ENCODE results near the gene RBM18. TPM values are rescaled to one million over a fixed set of nuclear protein-coding genes. Genes with fewer than 3 reads are reported as not detected.

The RBM18 gene
- total and polyA plus RNA-seq, 2 experiments from 2014 or later = 11.6 to 32.6 TPM

- Histone ChIP-seq H3K9me3 (ENCODE audit: low read depth) (no peaks in the 10 kb centered on the region), H3K4me1 (ENCODE audit: insufficient read depth) (peaks cover 7% of the 10 kb centered on the region; the same call in 1 of the 2 replicates), H3K27ac (no peak overlapping the region), H3K9ac (no peak overlapping the region), H3K9me2 (ENCODE audit: insufficient read depth) (no peaks in the 10 kb centered on the region), H3K4me2 (ENCODE audit: unreplicated experiment) (peak overlapping the region; percentile 3), H4K20me1 (ENCODE audit: insufficient read depth) (no peaks in the 10 kb centered on the region), H3K36me3 (ENCODE audit: low read depth) (no peaks in the 10 kb centered on the region), H3K4me3 (0 out of 2 replicates have a peak overlapping the region, but pooled peaks have one; percentile 22), H2AFZ (peak overlapping the region; percentile 18; the same call in 1 of the 2 replicates), H3F3A (ENCODE audit: insufficient read depth) (0 out of 2 replicates have a peak, but pooled peaks cover 4% of the 10 kb centered on the region), H3K79me2 (ENCODE audit: insufficient read depth) (no peaks in the 10 kb centered on the region), H3K27me3 (replicated peaks; ENCODE audit: insufficient read depth) (peaks cover 98% of the 10 kb centered on the region)
- DNase-seq = peak; percentile 38
- peak; percentile 68 for TF ChIP-seq EZH2phosphoT487 (IDR thresholded peaks at IDR 0.05; ENCODE audit: insufficient read depth, low read depth)
- TF ChIP-seq EZH2 (IDR thresholded peaks at IDR 0.05; ENCODE audit: insufficient read depth, poor library complexity, severe bottlenecking) = peak; percentile 68
- in situ Hi-C loops (cut with MboI) = no loop called here
- 6 to 8% methylated on average over 57 to 59 of the region's 59 CpGs for WGBS, 2 experiments (ENCODE audit: low coverage in 1 of 2, low lambda C conversion rate in 2 of 2, missing lambda C conversion rate in 2 of 2)
These were observed 45.4 kb downstream of the RBM18 start for GRCh38 chr9:122218935-122219855.

GRCh38 chr9:122218071-122218934 is 46.3 kb downstream of the RBM18 start:
- TF ChIP-seq EZH2 (IDR thresholded peaks at IDR 0.05; ENCODE audit: insufficient read depth, poor library complexity, severe bottlenecking) (no peak), EZH2phosphoT487 (IDR thresholded peaks at IDR 0.05; ENCODE audit: insufficient read depth, low read depth) (no peak)
- no peak overlapping the region for H3K4me2 ChIP-seq (ENCODE audit: unreplicated experiment)
- H3F3A ChIP-seq (ENCODE audit: insufficient read depth) = 0 out of 2 replicates have a peak, but pooled peaks cover 4% of the 10 kb centered on the region
- H3K4me3 ChIP-seq = no peak overlapping the region
- DNase-seq = peak; percentile 46
- no peak overlapping the region for H3K27ac ChIP-seq
- in situ Hi-C loops (cut with MboI) = no loop called here
- no peak overlapping the region for H2AFZ ChIP-seq
- no peaks in the 10 kb centered on the region for H3K79me2 ChIP-seq (ENCODE audit: insufficient read depth)
- H4K20me1 ChIP-seq (ENCODE audit: insufficient read depth) = no peaks in the 10 kb centered on the region
- H3K4me1 ChIP-seq (ENCODE audit: insufficient read depth) = peaks cover 7% of the 10 kb centered on the region; the same call in 1 of the 2 replicates
- H3K9ac ChIP-seq = no peak overlapping the region
- H3K36me3 ChIP-seq (ENCODE audit: low read depth) = no peaks in the 10 kb centered on the region
- peaks cover 95% of the 10 kb centered on the region for H3K27me3 ChIP-seq (replicated peaks; ENCODE audit: insufficient read depth)
- no peaks in the 10 kb centered on the region for H3K9me2 ChIP-seq (ENCODE audit: insufficient read depth)
- WGBS, 2 experiments (ENCODE audit: low coverage in 1 of 2, low lambda C conversion rate in 2 of 2, missing lambda C conversion rate in 2 of 2) = 67 to 68% methylated on average over 10 to 11 of the region's 11 CpGs
- no peaks in the 10 kb centered on the region for H3K9me3 ChIP-seq (ENCODE audit: low read depth)

DNA sequence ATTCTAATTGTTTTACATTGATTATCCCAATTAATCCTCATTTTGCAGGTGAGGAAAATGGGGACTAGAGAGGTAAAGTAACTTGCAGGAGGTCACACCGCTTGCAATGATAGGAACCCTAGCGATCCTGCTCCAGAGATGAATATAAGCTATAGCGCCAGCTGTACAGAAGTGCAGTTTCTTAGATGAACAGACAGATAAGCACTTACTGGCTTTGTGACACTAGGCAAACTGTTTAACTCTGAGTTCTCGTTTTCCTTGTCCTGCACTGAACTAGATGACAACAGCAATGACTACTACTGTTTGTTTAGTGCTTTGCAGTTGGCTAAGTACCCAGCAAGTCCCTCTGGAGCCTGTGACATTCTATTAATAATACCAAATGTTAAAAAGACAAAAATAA is 47.0 kb downstream of the RBM18 start:
- no peak overlapping the region for H3K9ac ChIP-seq
- no peak overlapping the region for H2AFZ ChIP-seq
- H3K36me3 ChIP-seq (ENCODE audit: low read depth) = no peaks in the 10 kb centered on the region
- peaks cover 7% of the 10 kb centered on the region; the same call in 1 of the 2 replicates for H3K4me1 ChIP-seq (ENCODE audit: insufficient read depth)
- H3K79me2 ChIP-seq (ENCODE audit: insufficient read depth) = no peaks in the 10 kb centered on the region
- H3K9me3 ChIP-seq (ENCODE audit: low read depth) = no peaks in the 10 kb centered on the region
- in situ Hi-C loops (cut with MboI) = no loop called here
- no peak overlapping the region for H3K4me2 ChIP-seq (ENCODE audit: unreplicated experiment)
- H3K4me3 ChIP-seq = no peak overlapping the region
- WGBS, 2 experiments (ENCODE audit: low coverage in 1 of 2, low lambda C conversion rate in 2 of 2, missing lambda C conversion rate in 2 of 2) = 65 to 66% methylated on average over 4 of the region's 4 CpGs
- no peak overlapping the region for H3K27ac ChIP-seq
- DNase-seq = no peak
- peaks cover 91% of the 10 kb centered on the region for H3K27me3 ChIP-seq (replicated peaks; ENCODE audit: insufficient read depth)
- H3K9me2 ChIP-seq (ENCODE audit: insufficient read depth) = no peaks in the 10 kb centered on the region
- TF ChIP-seq EZH2 (IDR thresholded peaks at IDR 0.05; ENCODE audit: insufficient read depth, poor library complexity, severe bottlenecking) (no peak), EZH2phosphoT487 (IDR thresholded peaks at IDR 0.05; ENCODE audit: insufficient read depth, low read depth) (no peak)
- H4K20me1 ChIP-seq (ENCODE audit: insufficient read depth) = no peaks in the 10 kb centered on the region
- 0 out of 2 replicates have a peak, but pooled peaks cover 4% of the 10 kb centered on the region for H3F3A ChIP-seq (ENCODE audit: insufficient read depth)

DNA sequence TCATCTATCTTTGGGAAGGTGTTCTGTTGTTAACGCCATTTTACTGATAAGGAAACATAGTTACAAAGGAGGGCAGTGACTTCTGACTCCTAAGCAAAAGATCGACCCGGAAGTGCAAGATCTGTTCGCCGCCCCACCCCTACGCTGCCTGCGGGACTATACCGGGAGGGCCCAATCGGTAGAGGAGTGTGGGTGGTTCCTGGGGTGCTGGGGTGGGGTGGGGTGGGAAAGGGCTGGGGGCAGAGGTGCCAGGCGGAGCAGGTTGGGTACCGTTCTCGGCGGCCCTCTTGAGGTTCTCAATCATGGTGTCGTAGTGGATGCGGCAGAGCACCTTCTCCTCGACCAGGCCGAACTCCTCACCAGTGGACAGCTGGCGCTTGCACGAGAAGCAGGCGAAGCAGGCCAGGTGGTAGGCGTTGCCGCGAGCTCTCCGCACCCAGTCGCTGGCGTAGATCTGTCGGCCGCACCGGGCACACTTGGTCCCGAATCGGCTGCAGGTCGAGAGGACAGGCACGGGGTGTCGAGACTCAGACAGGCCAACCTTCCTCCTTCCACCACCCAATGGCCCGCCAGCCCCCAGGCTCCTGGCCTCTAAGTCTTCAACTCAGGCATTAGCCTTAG is 47.7 kb downstream of the RBM18 start:
- H3K9me3 ChIP-seq (ENCODE audit: low read depth) = no peaks in the 10 kb centered on the region
- H3K4me3 ChIP-seq = no peak overlapping the region
- TF ChIP-seq EZH2phosphoT487 (IDR thresholded peaks at IDR 0.05; ENCODE audit: insufficient read depth, low read depth) = no peak
- TF ChIP-seq EZH2 (IDR thresholded peaks at IDR 0.05; ENCODE audit: insufficient read depth, poor library complexity, severe bottlenecking) = no peak
- no peak overlapping the region for H3K4me2 ChIP-seq (ENCODE audit: unreplicated experiment)
- no peaks in the 10 kb centered on the region for H3K36me3 ChIP-seq (ENCODE audit: low read depth)
- no peaks in the 10 kb centered on the region for H3K9me2 ChIP-seq (ENCODE audit: insufficient read depth)
- H2AFZ ChIP-seq = no peak overlapping the region
- peaks cover 88% of the 10 kb centered on the region for H3K27me3 ChIP-seq (replicated peaks; ENCODE audit: insufficient read depth)
- in situ Hi-C loops (cut with MboI) = no loop called here
- no peaks in the 10 kb centered on the region for H4K20me1 ChIP-seq (ENCODE audit: insufficient read depth)
- no peak for DNase-seq
- H3K4me1 ChIP-seq (ENCODE audit: insufficient read depth) = peaks cover 7% of the 10 kb centered on the region; the same call in 1 of the 2 replicates
- H3K9ac ChIP-seq = no peak overlapping the region
- no peaks in the 10 kb centered on the region for H3K79me2 ChIP-seq (ENCODE audit: insufficient read depth)
- 0 out of 2 replicates have a peak, but pooled peaks cover 4% of the 10 kb centered on the region for H3F3A ChIP-seq (ENCODE audit: insufficient read depth)
- no peak overlapping the region for H3K27ac ChIP-seq
- 34 to 35% methylated on average over 29 to 35 of the region's 35 CpGs for WGBS, 2 experiments (ENCODE audit: low coverage in 1 of 2, low lambda C conversion rate in 2 of 2, missing lambda C conversion rate in 2 of 2)

Measured in GM23248 (cell line).